Naive thymus-derived CD8-positive, alpha-beta T cell (primary cell): ENCODE data around the gene SLC16A4. TPM values are rescaled to one million over a fixed set of nuclear protein-coding genes. Genes with fewer than 3 reads are reported as not detected.

Experiments used
- ATAC-seq, 2 donors: fragments of 150-1000 bp; cut with Tn5 transposase in 1 of 2; sonication (Bioruptor Pico), chemical (Tn5 transposase) in 1 of 2; 1 replicate in 1 of 2; 2 replicates in 1 of 2; pipeline ENCODE4 v1.10.0; 2021; ENCODE audit warnings: mild to moderate bottlenecking in 2 of 2, moderate library complexity in 2 of 2
- POLR2A ChIA-PET: fragments of 350-600 bp; sonication (Branson Sonifier 250); formaldehyde crosslinking; loops from one replicate; lab custom pipeline; 2021; ENCODE audit warnings: antibody characterized with exemption; lab: Charles Lee
- DNase-seq, 10 donors: peaks; one replicate each; pipeline versions ENCODE4 v3.0.0 to v3.0.0-alpha.2; 2020 to 2022
- H3K27ac Mint-ChIP-seq, 10 donors: one replicate each; pipeline ENCODE4 v1.8.0; 2020 to 2022; ENCODE audit warnings: mild to moderate bottlenecking in 10 of 10, mixed read lengths in 10 of 10, moderate library complexity in 4 of 10, inconsistent platforms in 1 of 10
- H3K27me3 Mint-ChIP-seq, 5 donors: one replicate each; pipeline ENCODE4 v1.8.0; 2021 to 2022; ENCODE audit warnings: mixed read lengths in 5 of 5
- H3K36me3 Mint-ChIP-seq, 3 donors: one replicate each; pipeline ENCODE4 v1.8.0; 2020 to 2022; ENCODE audit warnings: mixed read lengths in 3 of 3, mild to moderate bottlenecking in 2 of 3, inconsistent platforms in 1 of 3
- H3K4me1 Mint-ChIP-seq, 4 donors: one replicate each; pipeline ENCODE4 v1.8.0; 2021 to 2022; ENCODE audit warnings: mixed read lengths in 4 of 4
- H3K4me3 Mint-ChIP-seq, 10 donors: one replicate each; pipeline ENCODE4 v1.8.0; 2020 to 2022; ENCODE audit warnings: mild to moderate bottlenecking in 10 of 10, mixed read lengths in 10 of 10, moderate library complexity in 6 of 10, inconsistent platforms in 1 of 10
- H3K9me3 Mint-ChIP-seq, 9 donors: one replicate each; pipeline ENCODE4 v1.8.0; 2020 to 2022; ENCODE audit warnings: mixed read lengths in 9 of 9, mild to moderate bottlenecking in 3 of 9, inconsistent platforms in 1 of 9, moderate library complexity in 1 of 9
- polyA plus RNA-seq, 3 donors: library from polyadenylated mRNA; unstranded; fragments of 300-500 nt; fragmentation: Illumina TruSeq; gene quantifications; one replicate each; pipeline ENCODE4 v1.2.3, GENCODE V29; 2021
- total RNA-seq, 8 experiments: library from RNA in 2 of 8; stranded (reverse) in 2 of 8; gene quantifications; one replicate each; pipeline ENCODE4 v1.2.3 and lab custom pipeline; 2021 to 2026

Gene SLC16A4
- total and polyA plus RNA-seq, 5 experiments from 2014 or later: 0.15 to 0.88 (median 0.59) TPM

- Mint-ChIP-seq H3K27ac (peak overlapping the region in 5 of 10 donors; percentile 5 to 64 (median 46)), H3K4me1 (peaks cover 28 to 93% (median 86%) of the 10 kb centered on the region in 4 donors), H3K9me3 (no peaks in the 10 kb centered on the region), H3K36me3 (peaks cover 4 to 65% (median 19%) of the 10 kb centered on the region in 3 donors), H3K27me3 (no peaks in the 10 kb centered on the region), H3K4me3 (peak overlapping the region in 7 of 10 donors; percentile 16 to 64 (median 43))
- ATAC-seq (no peak), DNase-seq (no peak)
- POLR2A ChIA-PET: interaction anchor here (2.5 kb wide), 1 partner anchor 8 kb away, joined by 14 read pairs; the partner anchor contains the start of gene RBM15
These were observed 43.5 kb downstream of the SLC16A4 start for GRCh38 chr1:110347182-110347893.

DNA sequence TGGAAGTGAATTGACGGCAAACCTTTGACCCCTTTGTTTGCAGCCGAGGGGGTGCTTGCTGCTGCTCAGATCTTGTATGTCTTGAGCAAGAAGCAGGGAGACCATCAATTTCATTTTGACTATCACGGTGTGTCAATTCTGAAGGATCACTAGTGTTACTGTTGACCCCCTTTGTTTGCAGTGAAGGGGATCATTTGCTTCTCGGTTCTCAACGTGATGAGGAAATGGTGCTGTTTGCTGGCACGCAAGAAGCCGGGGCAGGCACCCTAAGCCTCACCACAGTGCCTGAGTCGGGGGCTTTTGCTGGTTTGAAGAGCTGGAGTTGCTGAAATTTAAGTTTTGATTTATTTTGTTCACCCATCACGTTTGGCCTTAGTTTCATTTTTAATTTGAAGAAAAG, 44.1 kb downstream of the SLC16A4 start:
- peak overlapping the region in 2 of 10 donors; percentile 24 to 43 for H3K4me3 Mint-ChIP-seq
- POLR2A ChIA-PET: no interaction called here
- peak overlapping the region in 2 of 10 donors; percentile 41 to 64 for H3K27ac Mint-ChIP-seq
- H3K27me3 Mint-ChIP-seq: no peaks in the 10 kb centered on the region
- no peak for DNase-seq
- no peaks in the 10 kb centered on the region for H3K9me3 Mint-ChIP-seq
- no peak for ATAC-seq
- peaks cover 28 to 95% (median 90%) of the 10 kb centered on the region in 4 donors for H3K4me1 Mint-ChIP-seq
- H3K36me3 Mint-ChIP-seq: peaks cover 4 to 72% (median 22%) of the 10 kb centered on the region in 3 donors

GRCh38 chr1:110345480-110345879, 45.3 kb downstream of the SLC16A4 start:
- H3K36me3 Mint-ChIP-seq: peaks cover 4 to 78% (median 33%) of the 10 kb centered on the region in 3 donors
- H3K27ac Mint-ChIP-seq: peak overlapping the region in 2 of 10 donors; percentile 4 to 60
- ATAC-seq (no peak), DNase-seq (no peak)
- H3K27me3 Mint-ChIP-seq: no peaks in the 10 kb centered on the region
- H3K9me3 Mint-ChIP-seq: no peaks in the 10 kb centered on the region
- peak overlapping the region in 8 of 10 donors; percentile 13 to 62 (median 42) for H3K4me3 Mint-ChIP-seq
- peaks cover 25 to 95% (median 89%) of the 10 kb centered on the region in 4 donors for H3K4me1 Mint-ChIP-seq
- POLR2A ChIA-PET: no interaction called here

- DNase-seq: no peak
- Mint-ChIP-seq H3K27me3 (no peaks in the 10 kb centered on the region), H3K4me1 (peaks cover 27 to 90% (median 85%) of the 10 kb centered on the region in 4 donors), H3K36me3 (peaks cover 4 to 76% (median 30%) of the 10 kb centered on the region in 3 donors), H3K27ac (peak overlapping the region in 4 of 10 donors; percentile 21 to 58 (median 32)), H3K9me3 (no peaks in the 10 kb centered on the region), H3K4me3 (peak overlapping the region in 6 of 10 donors; percentile 42 to 76 (median 74))
- POLR2A ChIA-PET: no interaction called here
- ATAC-seq: no peak
These were observed 46.7 kb downstream of the SLC16A4 start for GRCh38 chr1:110344152-110344551.

GRCh38 chr1:110343249-110343648, 47.6 kb downstream of the SLC16A4 start:
- Mint-ChIP-seq H3K27ac (peak overlapping the region in 6 of 10 donors; percentile 5 to 48 (median 25)), H3K4me3 (peak overlapping the region in 6 of 10 donors; percentile 42 to 76 (median 74)), H3K27me3 (no peaks in the 10 kb centered on the region), H3K9me3 (no peaks in the 10 kb centered on the region), H3K4me1 (peaks cover 26 to 81% (median 77%) of the 10 kb centered on the region in 4 donors), H3K36me3 (peaks cover 4 to 67% (median 30%) of the 10 kb centered on the region in 3 donors)
- no peak for DNase-seq
- POLR2A ChIA-PET: no interaction called here
- ATAC-seq: no peak

GRCh38 chr1:110341872-110342331, 48.9 kb downstream of the SLC16A4 start:
- Mint-ChIP-seq H3K36me3 (peaks cover 0 to 55% (median 24%) of the 10 kb centered on the region in 3 donors), H3K4me3 (peak overlapping the region in 3 of 10 donors; percentile 50 to 61 (median 61)), H3K4me1 (peaks cover 21 to 77% (median 71%) of the 10 kb centered on the region in 4 donors), H3K9me3 (no peaks in the 10 kb centered on the region), H3K27me3 (no peaks in the 10 kb centered on the region), H3K27ac (peak overlapping the region in 2 of 10 donors; percentile 12 to 33)
- ATAC-seq: no peak
- no peak for DNase-seq
- POLR2A ChIA-PET: interaction anchor here (0.8 kb wide), 1 partner anchor 64 kb away, joined by 3 read pairs; no protein-coding TSS in a partner anchor

DNA sequence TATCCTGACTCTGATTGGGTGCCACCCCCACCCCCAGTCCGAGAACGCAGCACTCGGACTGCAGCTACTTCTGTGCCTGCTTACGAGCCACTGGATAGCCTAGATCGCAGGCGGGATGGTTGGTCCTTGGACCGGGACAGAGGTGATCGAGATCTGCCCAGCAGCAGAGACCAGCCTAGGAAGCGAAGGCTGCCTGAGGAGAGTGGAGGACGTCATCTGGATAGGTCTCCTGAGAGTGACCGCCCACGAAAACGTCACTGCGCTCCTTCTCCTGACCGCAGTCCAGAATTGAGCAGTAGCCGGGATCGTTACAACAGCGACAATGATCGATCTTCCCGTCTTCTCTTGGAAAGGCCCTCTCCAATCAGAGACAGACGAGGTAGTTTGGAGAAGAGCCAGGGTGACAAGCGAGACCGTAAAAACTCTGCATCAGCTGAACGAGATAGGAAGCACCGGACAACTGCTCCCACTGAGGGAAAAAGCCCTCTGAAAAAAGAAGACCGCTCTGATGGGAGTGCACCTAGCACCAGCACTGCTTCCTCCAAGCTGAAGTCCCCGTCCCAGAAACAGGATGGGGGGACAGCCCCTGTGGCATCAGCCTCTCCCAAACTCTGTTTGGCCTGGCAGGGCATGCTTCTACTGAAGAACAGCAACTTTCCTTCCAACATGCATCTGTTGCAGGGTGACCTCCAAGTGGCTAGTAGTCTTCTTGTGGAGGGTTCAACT, 49.5 kb downstream of the SLC16A4 start:
- POLR2A ChIA-PET: interaction anchor here (0.8 to 4.0 kb wide), 2 partner anchors 64 to 67 kb away, joined by 3 to 46 read pairs; partner anchors contain the start of gene LAMTOR5
- Mint-ChIP-seq H3K4me3 (peak overlapping the region in 3 of 10 donors; percentile 50 to 61 (median 61)), H3K36me3 (peaks cover 0 to 49% (median 22%) of the 10 kb centered on the region in 3 donors), H3K27ac (peak overlapping the region in 5 of 10 donors; percentile 12 to 79 (median 33)), H3K9me3 (no peaks in the 10 kb centered on the region), H3K4me1 (peaks cover 25 to 77% (median 72%) of the 10 kb centered on the region in 4 donors), H3K27me3 (no peaks in the 10 kb centered on the region)
- DNase-seq (no peak), ATAC-seq (no peak)

GRCh38 chr1:110340207-110340468, 50.7 kb downstream of the SLC16A4 start:
- Mint-ChIP-seq H3K4me3 (no peak overlapping the region), H3K9me3 (no peaks in the 10 kb centered on the region), H3K27me3 (no peaks in the 10 kb centered on the region), H3K4me1 (peaks cover 25 to 71% (median 66%) of the 10 kb centered on the region in 4 donors), H3K27ac (no peak overlapping the region), H3K36me3 (peaks cover 0 to 40% (median 22%) of the 10 kb centered on the region in 3 donors)
- POLR2A ChIA-PET: interaction anchor here (0.7 to 6.1 kb wide), 6 partner anchors 8 to 305 kb away, joined by 3 to 136 read pairs (median 24); partner anchors contain the start of genes KCNC4, LAMTOR5 and STRIP1
- DNase-seq: no peak
- ATAC-seq: no peak

GRCh38 chr1:110339407-110340206, 51.2 kb downstream of the SLC16A4 start:
- H3K9me3 Mint-ChIP-seq: no peaks in the 10 kb centered on the region
- peaks cover 0 to 38% (median 22%) of the 10 kb centered on the region in 3 donors for H3K36me3 Mint-ChIP-seq
- no peak for ATAC-seq
- peaks cover 25 to 67% (median 64%) of the 10 kb centered on the region in 4 donors for H3K4me1 Mint-ChIP-seq
- no peak overlapping the region for H3K4me3 Mint-ChIP-seq
- H3K27ac Mint-ChIP-seq: no peak overlapping the region
- POLR2A ChIA-PET: interaction anchor here (0.6 to 6.1 kb wide), 24 partner anchors 9 to 1647 kb away, joined by 3 to 136 read pairs (median 4); partner anchors contain the start of genes GNAI3, KCNC4, LAMTOR5 and PSMA5
- peak in 4 of 10 donors; percentile 29 to 71 (median 46) for DNase-seq
- no peaks in the 10 kb centered on the region for H3K27me3 Mint-ChIP-seq

DNA sequence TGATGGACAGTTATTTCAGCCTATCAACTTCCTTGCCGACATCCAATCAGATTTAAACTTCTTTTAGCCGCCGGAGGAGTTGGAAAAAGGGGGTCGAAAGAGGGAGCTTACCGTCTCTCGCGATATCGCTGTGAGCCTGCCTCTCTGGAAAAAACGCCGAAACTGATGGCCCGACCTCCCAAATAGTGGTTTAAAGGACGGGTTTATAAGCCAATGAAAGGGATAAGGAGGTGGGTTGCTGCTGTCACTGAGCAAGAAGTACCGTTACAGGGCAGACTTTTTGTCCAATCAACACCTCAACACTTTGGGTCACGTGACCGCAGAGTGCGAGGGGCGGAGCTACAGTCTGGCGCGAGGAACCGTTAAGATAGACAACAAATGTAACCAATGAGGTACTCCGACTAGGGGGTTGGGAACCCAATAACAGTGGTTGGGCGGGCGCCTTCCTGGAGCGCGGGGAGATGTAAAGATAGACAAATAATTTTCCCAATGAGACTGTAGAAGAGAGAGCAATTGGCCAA, 51.9 kb downstream of the SLC16A4 start, which contains the start of gene RBM15:
TSS of gene RBM15 (plus strand) at position 492 of the 521 bp plus-strand sequence. CDS start at position 521, 29 bp downstream.
- H3K9me3 Mint-ChIP-seq: no peaks in the 10 kb centered on the region
- no peaks in the 10 kb centered on the region for H3K27me3 Mint-ChIP-seq
- DNase-seq (peak; percentile 87 to 100 (median 98)), ATAC-seq (peak; percentile 74 to 75)
- no peak within 1 kb of the TSS for H3K4me3 Mint-ChIP-seq
- POLR2A ChIA-PET: interaction anchor here (0.6 to 6.1 kb wide), 27 partner anchors 10 to 1247 kb away, joined by 3 to 136 read pairs (median 4); partner anchors contain the start of genes GNAI3, KCNC4, LAMTOR5 and PSMA5
- H3K36me3 Mint-ChIP-seq: peaks cover 0 to 32% (median 22%) of the 10 kb centered on the region in 3 donors
- H3K4me1 Mint-ChIP-seq: peaks cover 24 to 61% (median 58%) of the 10 kb centered on the region in 4 donors
- peak within 1 kb of the TSS in 1 of 10 donors; percentile 97 for H3K27ac Mint-ChIP-seq

DNA sequence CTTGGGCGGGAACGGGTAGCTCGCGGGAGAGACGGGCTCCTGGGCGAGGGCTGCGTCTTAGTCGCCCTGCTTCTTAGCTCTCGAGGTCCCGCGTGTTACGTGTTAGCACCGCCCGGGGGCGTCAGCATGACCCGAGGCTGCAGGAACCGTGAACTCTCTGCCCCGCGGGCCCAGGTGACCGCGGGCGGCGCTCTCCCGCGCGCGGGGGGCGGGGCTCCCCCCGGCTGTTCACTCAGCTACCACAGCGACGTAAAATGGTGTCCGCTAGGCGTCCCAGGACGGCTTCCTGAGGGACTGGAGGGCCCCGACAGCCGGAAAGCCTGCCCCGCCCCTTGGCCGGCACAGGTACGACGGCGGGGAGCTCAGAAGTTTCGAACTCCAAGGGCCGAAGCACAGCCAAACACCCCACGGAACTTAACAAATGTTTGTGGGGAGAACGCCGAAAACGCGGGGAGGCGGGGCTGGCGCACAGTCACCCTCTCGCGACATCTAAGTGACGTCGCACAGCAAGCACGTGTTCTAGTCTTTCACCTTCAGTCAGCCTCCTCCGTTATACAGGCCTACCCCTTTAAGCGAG, 52.4 kb downstream of the SLC16A4 start:
- Mint-ChIP-seq H3K36me3 (peaks cover 0 to 26% (median 17%) of the 10 kb centered on the region in 3 donors), H3K4me3 (no peak overlapping the region), H3K27me3 (no peaks in the 10 kb centered on the region), H3K27ac (peak overlapping the region in 1 of 10 donors; percentile 97), H3K4me1 (peaks cover 24 to 55% (median 53%) of the 10 kb centered on the region in 4 donors), H3K9me3 (no peaks in the 10 kb centered on the region)
- peak; percentile 73 to 75 for ATAC-seq
- DNase-seq: peak in 9 of 10 donors; percentile 88 to 100 (median 95)
- POLR2A ChIA-PET: interaction anchor here (0.6 to 6.1 kb wide), 29 partner anchors 10 to 1247 kb away, joined by 3 to 136 read pairs (median 6); partner anchors contain the start of genes GNAI3, KCNC4, LAMTOR5 and PSMA5
